H1 (cell line): Measurements from ENCODE around the gene SVIL. TPM values are rescaled to one million over a fixed set of nuclear protein-coding genes. Genes with fewer than 3 reads are reported as not detected.

ENCODE experiments used
- CTCF ChIA-PET: fragments of 300-600 bp; sonication (Branson Sonifier 250); formaldehyde crosslinking; loops from one replicate; lab custom pipeline; 2021; ENCODE audit not compliant: partially characterized antibody; lab: Charles Lee
- POLR2A ChIA-PET: fragments of 300-600 bp; sonication (Branson Sonifier 250); formaldehyde crosslinking; loops from one replicate; lab custom pipeline; 2021; ENCODE audit warnings: inconsistent platforms; ENCODE audit not compliant: partially characterized antibody; lab: Charles Lee
- DNase-seq, 2 experiments: peaks; one replicate each; pipeline versions ENCODE4 v3.0.0 to v3.0.0-alpha.2; 2010 to 2022; ENCODE audit warnings: low spot score in 2 of 2, low read depth in 1 of 2, mixed read lengths in 1 of 2
- FAIRE-seq: peaks from 2 replicates; lab custom pipeline; 2011; peaks lifted over from hg19 to GRCh38; lab: Jason Lieb, UNC
- H2AFZ ChIP-seq: 2 replicates; pipeline ENCODE4 v1.8.1; 2012; ENCODE audit warnings: low read length, inconsistent platforms
- H2AK5ac ChIP-seq: 2 replicates; pipeline ENCODE4 v1.6.1; 2013; ENCODE audit warnings: low read depth, low read length
- H2BK120ac ChIP-seq: replicated peaks from 2 replicates; pipeline ENCODE3; 2013; ENCODE audit warnings: low read depth, low read length, inconsistent platforms
- H2BK12ac ChIP-seq: 2 replicates; pipeline ENCODE4 v1.6.1; 2013; ENCODE audit warnings: low read depth, low read length
- H2BK15ac ChIP-seq: 2 replicates; pipeline ENCODE4 v1.6.1; 2013; ENCODE audit warnings: low read length
- H2BK20ac ChIP-seq: 2 replicates; pipeline ENCODE4 v1.6.1; 2013; ENCODE audit warnings: low read length
- H2BK5ac ChIP-seq: 2 replicates; pipeline ENCODE4 v1.6.1; 2013; ENCODE audit warnings: low read depth, low read length
- H3K14ac ChIP-seq: 2 replicates; pipeline ENCODE4 v1.6.1; 2013; ENCODE audit warnings: inconsistent platforms; ENCODE audit not compliant: insufficient read length
- H3K18ac ChIP-seq: 2 replicates; pipeline ENCODE4 v1.6.1; 2013; ENCODE audit warnings: low read length; ENCODE audit errors: extremely low read depth
- H3K23ac ChIP-seq: 2 replicates; pipeline ENCODE4 v1.6.1; 2013; ENCODE audit warnings: inconsistent platforms; ENCODE audit not compliant: insufficient read length
- H3K23me2 ChIP-seq: 2 replicates; pipeline ENCODE4 v1.6.1; 2013; ENCODE audit warnings: low read depth, low read length
- H3K27ac ChIP-seq: 2 replicates; pipeline ENCODE4 v1.6.1; 2011; ENCODE audit warnings: low read depth, low read length, inconsistent platforms
- H3K27me3 ChIP-seq, 4 experiments: replicated peaks in 1 of 4; 1 replicate in 1 of 4; 2 replicates in 3 of 4; pipeline versions ENCODE4 v1.6.1 to v1.8.1; 2011 to 2013; ENCODE audit warnings: low read length in 3 of 4, mild to moderate bottlenecking in 3 of 4, inconsistent platforms in 2 of 4, mixed read lengths in 2 of 4, moderate library complexity in 1 of 4; ENCODE audit not compliant: control insufficient read depth in 3 of 4, insufficient read depth in 3 of 4; ENCODE audit errors: extremely low read depth in 1 of 4
- H3K36me3 ChIP-seq, 4 experiments: 2 replicates each; pipeline versions ENCODE4 v1.6.1 to v1.8.1; 2011 to 2013; ENCODE audit warnings: mild to moderate bottlenecking in 4 of 4, low read length in 3 of 4, moderate library complexity in 2 of 4, control low read depth in 1 of 4, inconsistent platforms in 1 of 4; ENCODE audit not compliant: insufficient read depth in 4 of 4, control insufficient read depth in 2 of 4
- H3K4ac ChIP-seq: replicated peaks from 2 replicates; pipeline ENCODE3; 2013; ENCODE audit warnings: low read length, low read depth, mixed read lengths, inconsistent platforms; ENCODE audit not compliant: insufficient read length
- H3K4me1 ChIP-seq, 4 experiments: replicated peaks in 1 of 4; 1 replicate in 1 of 4; 2 replicates in 3 of 4; pipeline versions ENCODE4 v1.6.1 to v1.8.1; 2011 to 2013; ENCODE audit warnings: low read length in 3 of 4, inconsistent platforms in 2 of 4, mixed read lengths in 1 of 4; ENCODE audit not compliant: insufficient read depth in 4 of 4, control insufficient read depth in 3 of 4
- H3K4me2 ChIP-seq, 2 experiments: 2 replicates each; pipeline versions ENCODE4 v1.6.1 to v1.8.1; 2011 to 2013; ENCODE audit warnings: low read depth in 2 of 2, low read length in 2 of 2, control low read depth in 1 of 2, inconsistent platforms in 1 of 2, mild to moderate bottlenecking in 1 of 2; ENCODE audit not compliant: insufficient read depth in 1 of 2
- H3K4me3 ChIP-seq, 4 experiments: fragments of 200-600, 300-600 bp in 1 of 4; sonication (generic), shearing (Covaris generic), sonication (Bioruptor Twin) in 1 of 4; 2 replicates each; pipeline versions ENCODE4 v1.5.1 to v1.8.1; 2011 to 2016; ENCODE audit warnings: low read length in 4 of 4, low read depth in 3 of 4, control low read depth in 2 of 4, inconsistent platforms in 2 of 4, mild to moderate bottlenecking in 2 of 4, mixed read lengths in 1 of 4, moderate library complexity in 1 of 4; ENCODE audit not compliant: insufficient read depth in 2 of 4; ENCODE audit errors: extremely low read depth in 1 of 4
- H3K56ac ChIP-seq: replicated peaks from 2 replicates; pipeline ENCODE3; 2013; ENCODE audit warnings: low read depth, mild to moderate bottlenecking, mixed read lengths, low read length, inconsistent platforms; ENCODE audit not compliant: insufficient read length
- H3K79me1 ChIP-seq: 2 replicates; pipeline ENCODE4 v1.6.1; 2013; ENCODE audit warnings: low read depth, low read length, control low read depth
- H3K79me2 ChIP-seq, 2 experiments: 2 replicates each; pipeline versions ENCODE4 v1.6.1 to v1.8.1; 2012 to 2013; ENCODE audit warnings: low read length in 2 of 2, mild to moderate bottlenecking in 2 of 2, inconsistent platforms in 1 of 2; ENCODE audit not compliant: insufficient read depth in 2 of 2, control insufficient read depth in 1 of 2
- H3K9ac ChIP-seq, 4 experiments: replicated peaks in 1 of 4; 1 replicate in 1 of 4; 2 replicates in 3 of 4; pipeline versions ENCODE4 v1.6.1 to v1.8.1; 2011 to 2013; ENCODE audit warnings: low read depth in 3 of 4, low read length in 3 of 4, control low read depth in 2 of 4, mild to moderate bottlenecking in 2 of 4, moderate library complexity in 2 of 4, inconsistent platforms in 1 of 4; ENCODE audit errors: extremely low read depth in 1 of 4
- H3K9me3 ChIP-seq, 2 experiments: 2 replicates each; pipeline versions ENCODE4 v1.6.1 to v1.8.1; 2012 to 2013; ENCODE audit warnings: mild to moderate bottlenecking in 2 of 2, moderate library complexity in 2 of 2, control low read depth in 1 of 2, inconsistent platforms in 1 of 2, low read depth in 1 of 2, low read length in 1 of 2, mixed read lengths in 1 of 2; ENCODE audit not compliant: insufficient read depth in 2 of 2
- H4K20me1 ChIP-seq, 2 experiments: replicated peaks in 1 of 2; 2 replicates each; pipeline versions ENCODE3 to v1.8.1; 2011 to 2013; ENCODE audit warnings: inconsistent platforms in 2 of 2, low read length in 2 of 2, mild to moderate bottlenecking in 1 of 2; ENCODE audit not compliant: insufficient read depth in 2 of 2, control insufficient read depth in 1 of 2
- H4K5ac ChIP-seq: 2 replicates; pipeline ENCODE4 v1.6.1; 2013; ENCODE audit warnings: low read length, low read depth, mixed read lengths, inconsistent platforms; ENCODE audit not compliant: insufficient read length
- H4K8ac ChIP-seq: 2 replicates; pipeline ENCODE4 v1.8.0; 2013; ENCODE audit warnings: mild to moderate bottlenecking, moderate library complexity, low read length, inconsistent platforms; ENCODE audit not compliant: insufficient read depth; ENCODE audit errors: extremely low read depth
- H4K91ac ChIP-seq: replicated peaks from 2 replicates; pipeline ENCODE3; 2013; ENCODE audit warnings: low read length, mixed read lengths, inconsistent platforms; ENCODE audit not compliant: insufficient read length
- ATF2 ChIP-seq: IDR thresholded peaks from 2 replicates; pipeline ENCODE4 v1.6.1; 2012; ENCODE audit warnings: low read length, inconsistent platforms
- BCL11A ChIP-seq, 2 experiments: IDR thresholded peaks; one replicate each; pipeline ENCODE4 v1.6.1; 2011; ENCODE audit warnings: low read depth in 2 of 2, low read length in 2 of 2, mild to moderate bottlenecking in 2 of 2
- CHD1 ChIP-seq: IDR thresholded peaks from 2 replicates; pipeline ENCODE4 v1.6.1; 2012; ENCODE audit warnings: low read depth, low read length, improper control_type of control experiment
- EZH2 ChIP-seq: fragments of 200-600 bp; sonication (generic); IDR thresholded peaks from 2 replicates; pipeline ENCODE4 v1.7.1; 2012; ENCODE audit warnings: low read depth, mild to moderate bottlenecking, moderate library complexity, low read length, inconsistent platforms; ENCODE audit not compliant: severe bottlenecking
- MAX ChIP-seq: IDR thresholded peaks from 2 replicates; pipeline ENCODE4 v1.6.1; 2012; ENCODE audit warnings: inconsistent platforms
- PHF8 ChIP-seq: fragments of 200-600 bp; sonication (generic); conservative IDR thresholded peaks from 2 replicates; pipeline ENCODE4 v1.7.1; 2012; ENCODE audit warnings: low read depth, mild to moderate bottlenecking, inconsistent platforms, low read length, moderate library complexity
- POLR2A ChIP-seq, 2 experiments: IDR thresholded peaks; 1 replicate in 1 of 2; 2 replicates in 1 of 2; pipeline ENCODE4 v1.6.1; 2011; ENCODE audit warnings: low read depth in 2 of 2, low read length in 2 of 2, mild to moderate bottlenecking in 2 of 2; ENCODE audit errors: control extremely low read depth in 1 of 2
- RFX5 ChIP-seq: IDR thresholded peaks from 2 replicates; pipeline ENCODE4 v1.6.1; 2011; ENCODE audit warnings: low read depth, low read length, improper control_type of control experiment, borderline replicate concordance
- RNF2 ChIP-seq: fragments of 200-900, 300-1000 bp; sonication (generic); IDR thresholded peaks from 2 replicates; pipeline ENCODE4 v1.7.1; 2016; ENCODE audit warnings: borderline replicate concordance, low read depth, mild to moderate bottlenecking, antibody characterized with exemption, low read length; ENCODE audit not compliant: poor library complexity, severe bottlenecking; ENCODE audit errors: missing control alignments
- SAP30 ChIP-seq: fragments of 300-600 bp; sonication (generic); IDR thresholded peaks from 2 replicates; pipeline ENCODE4 v1.7.1; 2012; ENCODE audit warnings: low read length, moderate library complexity, mild to moderate bottlenecking, inconsistent platforms; ENCODE audit not compliant: insufficient read depth, insufficient replicate concordance
- SIRT6 ChIP-seq: IDR thresholded peaks from one replicate; pipeline ENCODE4 v1.7.1; 2012; ENCODE audit warnings: low read length, inconsistent platforms
- TCF12 ChIP-seq: IDR thresholded peaks from 2 replicates; pipeline ENCODE4 v1.6.1; 2011; ENCODE audit warnings: low read depth, mild to moderate bottlenecking, low read length
- WGBS, 2 experiments: shearing (Covaris generic) in 1 of 2; methylation state at CpG; one replicate each; pipeline versions ENCODE4 v1.1.6 to v1.1.7; 2013 to 2015; ENCODE audit warnings: low lambda C conversion rate in 2 of 2, mixed read lengths in 2 of 2, inconsistent platforms in 1 of 2, low coverage in 1 of 2, missing lambda C conversion rate in 1 of 2; ENCODE audit not compliant: insufficient replicate concordance in 2 of 2, insufficient coverage in 1 of 2, insufficient read length in 1 of 2; ENCODE audit errors: extremely low coverage in 1 of 2, missing lambda C conversion rate in 1 of 2; 5-methylcytosine and 5-hydroxymethylcytosine counted together
- polyA plus RNA-seq, 7 experiments: library from polyadenylated mRNA; depleted of rRNA in 3 of 7; stranded (reverse) in 5 of 7; unstranded in 2 of 7; fragments of >200 nt in 5 of 7; fragments of 200-250 nt in 2 of 7; gene quantifications; 1 replicate in 5 of 7; 2 replicates in 1 of 7; 4 replicates in 1 of 7; pipeline versions ENCODE4 v1.2.1 to v1.2.3, GENCODE V29; 2011 to 2013; ENCODE audit warnings: missing spikeins in 2 of 7, mixed read lengths in 2 of 7
- total RNA-seq: library from RNA; stranded (reverse); fragmentation: NEBNext Ultra II Directional; extraction: Animal tissue kit (Norgen Biotek cat#: 25700); gene quantifications from 2 replicates; pipeline ENCODE4 v1.2.1, GENCODE V29; 2021

SVIL gene
- total and polyA plus RNA-seq, 2 of the 8 experiments (the other 6 are each of a cell fraction or from before 2014, with no cell fraction given), result 4.7 to 15.4 TPM

- no peak overlapping the region for H3K14ac ChIP-seq
- H3K4me1 ChIP-seq, result peaks cover 3 to 17% (median 11%) of the 10 kb centered on the region in 4 experiments
- no peak overlapping the region for H2AK5ac ChIP-seq
- H3K27ac ChIP-seq, result no peak overlapping the region
- WGBS, 2 experiments, result 87% methylated on average over 5 of the region's 5 CpGs; no CpG with 5 or more reads in 1 of the 2 experiments
- H2BK15ac ChIP-seq, result no peak overlapping the region
- H3K79me2 ChIP-seq, result peaks cover 0 to 13% of the 10 kb centered on the region in 2 experiments; a peak in 2 of 4 replicates
- H3K9me3 ChIP-seq, result no peaks in the 10 kb centered on the region
- no peak overlapping the region for H3K9ac ChIP-seq
- no peak overlapping the region for H3K4me2 ChIP-seq
- no peak overlapping the region for H3K56ac ChIP-seq
- DNase-seq (no peak), FAIRE-seq (no peak)
- H2BK5ac ChIP-seq, result no peak overlapping the region
- ChIA-PET CTCF (interaction anchor here (0.6 to 3.1 kb wide), 4 partner anchors 11 to 270 kb away, joined by 3 to 12 read pairs (median 3); no protein-coding TSS in a partner anchor), POLR2A (interaction anchor here (1.2 kb wide), 1 partner anchor 10 kb away, joined by 4 read pairs; no protein-coding TSS in a partner anchor)
- H4K5ac ChIP-seq, result no peak overlapping the region
- no peaks in the 10 kb centered on the region for H3K27me3 ChIP-seq
- H3K79me1 ChIP-seq, result no peaks in the 10 kb centered on the region
- H2AFZ ChIP-seq, result no peak overlapping the region
- H2BK12ac ChIP-seq, result no peak overlapping the region
- H3K23ac ChIP-seq, result no peak overlapping the region
- H3K4me3 ChIP-seq, result no peak overlapping the region
- no peak overlapping the region for H3K4ac ChIP-seq
- 0 out of 2 replicates have a peak, but pooled peaks cover 2% of the 10 kb centered on the region for H3K23me2 ChIP-seq
- H2BK20ac ChIP-seq, result no peak overlapping the region
- no peak overlapping the region for H4K8ac ChIP-seq
- no peaks in the 10 kb centered on the region for H3K36me3 ChIP-seq
- no peak overlapping the region for H4K91ac ChIP-seq
- no peak overlapping the region for H2BK120ac ChIP-seq
- no peaks in the 10 kb centered on the region for H4K20me1 ChIP-seq
- no peak overlapping the region for H3K18ac ChIP-seq
- TF ChIP-seq SAP30, result no peak
- no peak for TF ChIP-seq CHD1
- no peak for TF ChIP-seq RNF2
- no peak for TF ChIP-seq TCF12
- no peak for TF ChIP-seq SIRT6
- no peak for TF ChIP-seq EZH2
- TF ChIP-seq MAX, result no peak
- no peak for TF ChIP-seq BCL11A (IDR thresholded peaks at IDR 0.05; ENCODE audit: low read depth in 2 of 2, low read length in 2 of 2)
- no peak for TF ChIP-seq POLR2A (IDR thresholded peaks at IDR 0.05; ENCODE audit: control extremely low read depth in 1 of 2, low read depth in 2 of 2, low read length in 2 of 2)
- no peak for TF ChIP-seq ATF2
- TF ChIP-seq PHF8, result no peak
- no peak for TF ChIP-seq RFX5
These were observed 15.5 kb downstream of the SVIL start for GRCh38 chr10:29619241-29619669.
